K562 (cell line): ENCODE data around the gene HOXC11. TPM values are rescaled to one million over a fixed set of nuclear protein-coding genes. Genes with fewer than 3 reads are reported as not detected.

Source experiments
- ILK ChIP-seq: fragments of 450-650 bp; IDR thresholded peaks from 2 replicates; pipeline ENCODE4 v1.6.1; 2016; ENCODE audit warnings: missing genetic modification characterization, low read depth, mild to moderate bottlenecking, missing compliant biosample characterization, moderate library complexity, borderline replicate concordance
- NCOA2 ChIP-seq, 2 experiments: fragments of 450-650 bp; IDR thresholded peaks; 2 replicates each; pipeline ENCODE4 v1.6.1; 2018; ENCODE audit warnings: mild to moderate bottlenecking in 2 of 2, moderate library complexity in 1 of 2; ENCODE audit not compliant: partially characterized antibody in 2 of 2
- PKNOX1 ChIP-seq: fragments of 450-650 bp; IDR thresholded peaks from 2 replicates; pipeline ENCODE4 v1.6.1; 2016
- TEAD1 ChIP-seq, 2 experiments: fragments of 450-650 bp in 1 of 2; sonication (generic) in 1 of 2; formaldehyde crosslinking; IDR thresholded peaks; 2 replicates each; pipeline versions ENCODE4 v1.4.0 to v1.8.0; 2020 to 2022; ENCODE audit warnings: mild to moderate bottlenecking in 2 of 2, missing genetic modification reagents in 1 of 2
- ZNF639 ChIP-seq, 2 experiments: fragments of 200-800 bp in 1 of 2; sonication (Bioruptor generic) in 1 of 2; sonication (generic) in 1 of 2; formaldehyde crosslinking in 1 of 2; IDR thresholded peaks in 1 of 2; conservative IDR thresholded peaks in 1 of 2; 2 replicates each; pipeline versions ENCODE4 v1.5.0 to v1.6.1; 2016 to 2020; ENCODE audit warnings: missing compliant biosample characterization in 1 of 2, missing genetic modification characterization in 1 of 2, missing genetic modification reagents in 1 of 2
- polyA plus RNA-seq, 8 experiments: library from polyadenylated mRNA; depleted of rRNA in 4 of 8; stranded (reverse) in 5 of 8; unstranded in 3 of 8; fragments of >200 nt; fragmentation: Nextera tagmentation in 2 of 8; fragmentation: Illumina TruSeq in 1 of 8; extraction: Ambion mirVana in 2 of 8; extraction: Trizol in 1 of 8; gene quantifications; 2 replicates each; pipeline versions ENCODE4 v1.2.1 to v1.2.3, GENCODE V29; 2011 to 2014; ENCODE audit warnings: inconsistent platforms in 1 of 8, missing spikeins in 1 of 8
- total RNA-seq, 7 experiments: library from RNA; depleted of rRNA in 6 of 7; stranded (reverse); fragments of >200 nt in 6 of 7; fragmentation: Illumina TruSeq in 2 of 7; extraction: Trizol in 2 of 7; gene quantifications; 2 replicates each; pipeline versions ENCODE4 v1.2.1 to v1.2.3, GENCODE V29; 2011 to 2021; ENCODE audit warnings: low replicate concordance in 1 of 7

The HOXC11 gene
- total and polyA plus RNA-seq, 9 of the 15 experiments (the other 6 are each of a cell fraction or from before 2014, with no cell fraction given): not detected

GRCh38 chr12:53938326-53939140, 34.4 kb upstream of the HOXC11 start, which contains the start of gene HOXC13 (continued):
- TF ChIP-seq PKNOX1 (peak; percentile 84), ILK (tag) (no peak), TEAD1 (CRISPR knock-in tag; IDR thresholded peaks at IDR 0.05) (no peak), NCOA2 (IDR thresholded peaks at IDR 0.05; ENCODE audit: partially characterized antibody in 2 of 2) (no peak), ZNF639 (CRISPR knock-in tag; conservative IDR thresholded peaks at IDR 0.05 in 1 of 2, IDR thresholded peaks at IDR 0.05 in 1 of 2) (no peak)
